ENCODE data around the gene GATA3.

DNA sequence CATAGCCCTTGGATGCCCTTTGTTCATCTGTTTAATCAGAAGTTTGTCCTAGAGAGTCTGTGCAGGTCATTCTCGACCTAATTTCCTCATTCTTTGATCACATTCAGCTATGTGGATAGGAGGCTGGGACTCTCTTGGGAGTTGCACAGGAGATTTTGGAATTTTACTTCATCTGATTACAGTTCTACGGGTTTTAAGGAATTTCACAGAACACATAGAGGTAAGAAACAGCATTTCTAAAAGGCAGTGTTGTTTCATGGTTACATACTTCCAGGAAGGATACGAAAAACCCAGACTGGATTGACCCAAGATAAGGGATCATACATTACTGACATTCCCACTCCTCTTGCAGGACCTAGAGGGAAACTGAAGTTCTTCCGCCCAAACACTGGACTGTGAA lies 45.9 kb downstream of the GATA3 start:
- TF ChIP-seq POLR2AphosphoS5 (IDR thresholded peaks at IDR 0.05), result no peak
- TF ChIP-seq, protein P1, sequence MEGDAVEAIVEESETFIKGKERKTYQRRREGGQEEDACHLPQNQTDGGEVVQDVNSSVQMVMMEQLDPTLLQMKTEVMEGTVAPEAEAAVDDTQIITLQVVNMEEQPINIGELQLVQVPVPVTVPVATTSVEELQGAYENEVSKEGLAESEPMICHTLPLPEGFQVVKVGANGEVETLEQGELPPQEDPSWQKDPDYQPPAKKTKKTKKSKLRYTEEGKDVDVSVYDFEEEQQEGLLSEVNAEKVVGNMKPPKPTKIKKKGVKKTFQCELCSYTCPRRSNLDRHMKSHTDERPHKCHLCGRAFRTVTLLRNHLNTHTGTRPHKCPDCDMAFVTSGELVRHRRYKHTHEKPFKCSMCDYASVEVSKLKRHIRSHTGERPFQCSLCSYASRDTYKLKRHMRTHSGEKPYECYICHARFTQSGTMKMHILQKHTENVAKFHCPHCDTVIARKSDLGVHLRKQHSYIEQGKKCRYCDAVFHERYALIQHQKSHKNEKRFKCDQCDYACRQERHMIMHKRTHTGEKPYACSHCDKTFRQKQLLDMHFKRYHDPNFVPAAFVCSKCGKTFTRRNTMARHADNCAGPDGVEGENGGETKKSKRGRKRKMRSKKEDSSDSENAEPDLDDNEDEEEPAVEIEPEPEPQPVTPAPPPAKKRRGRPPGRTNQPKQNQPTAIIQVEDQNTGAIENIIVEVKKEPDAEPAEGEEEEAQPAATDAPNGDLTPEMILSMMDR (IDR thresholded peaks at IDR 0.05; ENCODE audit: poor library complexity, severe bottlenecking), result no peak
- no peak for TF ChIP-seq MXI1 (conservative IDR thresholded peaks at IDR 0.05; ENCODE audit: poor library complexity, severe bottlenecking)
- TF ChIP-seq SMC3 (conservative IDR thresholded peaks at IDR 0.05; ENCODE audit: poor library complexity), result no peak
- TF ChIP-seq TAF1 (IDR thresholded peaks at IDR 0.05; ENCODE audit: low read depth), result no peak
- TF ChIP-seq EP300 (conservative IDR thresholded peaks at IDR 0.05; ENCODE audit: poor library complexity, severe bottlenecking), result no peak
- no peak for TF ChIP-seq RAD21 (conservative IDR thresholded peaks at IDR 0.05)
- TF ChIP-seq, protein P2, sequence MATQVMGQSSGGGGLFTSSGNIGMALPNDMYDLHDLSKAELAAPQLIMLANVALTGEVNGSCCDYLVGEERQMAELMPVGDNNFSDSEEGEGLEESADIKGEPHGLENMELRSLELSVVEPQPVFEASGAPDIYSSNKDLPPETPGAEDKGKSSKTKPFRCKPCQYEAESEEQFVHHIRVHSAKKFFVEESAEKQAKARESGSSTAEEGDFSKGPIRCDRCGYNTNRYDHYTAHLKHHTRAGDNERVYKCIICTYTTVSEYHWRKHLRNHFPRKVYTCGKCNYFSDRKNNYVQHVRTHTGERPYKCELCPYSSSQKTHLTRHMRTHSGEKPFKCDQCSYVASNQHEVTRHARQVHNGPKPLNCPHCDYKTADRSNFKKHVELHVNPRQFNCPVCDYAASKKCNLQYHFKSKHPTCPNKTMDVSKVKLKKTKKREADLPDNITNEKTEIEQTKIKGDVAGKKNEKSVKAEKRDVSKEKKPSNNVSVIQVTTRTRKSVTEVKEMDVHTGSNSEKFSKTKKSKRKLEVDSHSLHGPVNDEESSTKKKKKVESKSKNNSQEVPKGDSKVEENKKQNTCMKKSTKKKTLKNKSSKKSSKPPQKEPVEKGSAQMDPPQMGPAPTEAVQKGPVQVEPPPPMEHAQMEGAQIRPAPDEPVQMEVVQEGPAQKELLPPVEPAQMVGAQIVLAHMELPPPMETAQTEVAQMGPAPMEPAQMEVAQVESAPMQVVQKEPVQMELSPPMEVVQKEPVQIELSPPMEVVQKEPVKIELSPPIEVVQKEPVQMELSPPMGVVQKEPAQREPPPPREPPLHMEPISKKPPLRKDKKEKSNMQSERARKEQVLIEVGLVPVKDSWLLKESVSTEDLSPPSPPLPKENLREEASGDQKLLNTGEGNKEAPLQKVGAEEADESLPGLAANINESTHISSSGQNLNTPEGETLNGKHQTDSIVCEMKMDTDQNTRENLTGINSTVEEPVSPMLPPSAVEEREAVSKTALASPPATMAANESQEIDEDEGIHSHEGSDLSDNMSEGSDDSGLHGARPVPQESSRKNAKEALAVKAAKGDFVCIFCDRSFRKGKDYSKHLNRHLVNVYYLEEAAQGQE (IDR thresholded peaks at IDR 0.05; ENCODE audit: borderline replicate concordance), result no peak

Data from neural cell (in vitro differentiated cells).